Measurements from ENCODE around the gene CHCHD10.

The CHCHD10 gene

GRCh38 chr22:23804781-23805291, 37.1 kb upstream of the CHCHD10 start:
- Histone ChIP-seq H3K79me2 (ENCODE audit: insufficient read depth, low read length) (no peaks in the 10 kb centered on the region), H3K36me3 (ENCODE audit: insufficient read depth, low read length) (peaks cover 85% of the 10 kb centered on the region), H3K27ac (ENCODE audit: low read length) (no peak overlapping the region), H3K4me1 (ENCODE audit: insufficient read depth, low read length) (no peaks in the 10 kb centered on the region), H3K9me3 (ENCODE audit: insufficient read depth, low read length, severe bottlenecking) (no peaks in the 10 kb centered on the region), H3K4me2 (ENCODE audit: insufficient read depth, low read length) (no peak overlapping the region), H4K20me1 (ENCODE audit: insufficient read depth, low read length) (peaks cover 5% of the 10 kb centered on the region), H3K9ac (ENCODE audit: low read depth, low read length) (no peak overlapping the region), H2AFZ (ENCODE audit: low read depth, low read length) (no peak overlapping the region), H3K27me3 (ENCODE audit: insufficient read depth, low read length, poor library complexity) (no peaks in the 10 kb centered on the region), H3K4me3 (ENCODE audit: low read depth in 1 of 2, low read length in 2 of 2) (no peak overlapping the region)
- ATAC-seq (ENCODE audit: insufficient read depth, low read depth) (no peak), DNase-seq (no peak)
- TF ChIP-seq CTCF (IDR thresholded peaks at IDR 0.05; ENCODE audit: borderline replicate concordance, extremely low read depth, low read length, poor library complexity, severe bottlenecking) (no peak), EZH2 (IDR thresholded peaks at IDR 0.05; ENCODE audit: borderline replicate concordance, low read depth, low read length, severe bottlenecking) (no peak)

GRCh38 chr22:23803001-23803819, 35.4 kb upstream of the CHCHD10 start:
- ATAC-seq (ENCODE audit: insufficient read depth, low read depth) (no peak), DNase-seq (no peak)
- Histone ChIP-seq H3K27me3 (ENCODE audit: insufficient read depth, low read length, poor library complexity) (no peaks in the 10 kb centered on the region), H3K4me2 (ENCODE audit: insufficient read depth, low read length) (no peak overlapping the region), H3K4me3 (ENCODE audit: low read depth in 1 of 2, low read length in 2 of 2) (no peak overlapping the region), H3K79me2 (ENCODE audit: insufficient read depth, low read length) (no peaks in the 10 kb centered on the region), H3K4me1 (ENCODE audit: insufficient read depth, low read length) (no peaks in the 10 kb centered on the region), H3K9ac (ENCODE audit: low read depth, low read length) (no peak overlapping the region), H4K20me1 (ENCODE audit: insufficient read depth, low read length) (peaks cover 5% of the 10 kb centered on the region), H3K36me3 (ENCODE audit: insufficient read depth, low read length) (peaks cover 87% of the 10 kb centered on the region), H3K27ac (ENCODE audit: low read length) (no peak overlapping the region), H3K9me3 (ENCODE audit: insufficient read depth, low read length, severe bottlenecking) (no peaks in the 10 kb centered on the region), H2AFZ (ENCODE audit: low read depth, low read length) (no peak overlapping the region)
- TF ChIP-seq CTCF (IDR thresholded peaks at IDR 0.05; ENCODE audit: borderline replicate concordance, extremely low read depth, low read length, poor library complexity, severe bottlenecking), result no peak
- TF ChIP-seq EZH2 (IDR thresholded peaks at IDR 0.05; ENCODE audit: borderline replicate concordance, low read depth, low read length, severe bottlenecking), result no peak

GRCh38 chr22:23801886-23802377, 34.2 kb upstream of the CHCHD10 start:
- H3K36me3 ChIP-seq (ENCODE audit: insufficient read depth, low read length), result peaks cover 87% of the 10 kb centered on the region
- H3K9ac ChIP-seq (ENCODE audit: low read depth, low read length), result no peak overlapping the region
- H3K9me3 ChIP-seq (ENCODE audit: insufficient read depth, low read length, severe bottlenecking), result no peaks in the 10 kb centered on the region
- H3K4me1 ChIP-seq (ENCODE audit: insufficient read depth, low read length), result no peaks in the 10 kb centered on the region
- no peaks in the 10 kb centered on the region for H3K27me3 ChIP-seq (ENCODE audit: insufficient read depth, low read length, poor library complexity)
- ATAC-seq (ENCODE audit: insufficient read depth, low read depth) (no peak), DNase-seq (no peak)
- no peaks in the 10 kb centered on the region for H3K79me2 ChIP-seq (ENCODE audit: insufficient read depth, low read length)
- H2AFZ ChIP-seq (ENCODE audit: low read depth, low read length), result no peak overlapping the region
- no peak overlapping the region for H3K4me2 ChIP-seq (ENCODE audit: insufficient read depth, low read length)
- no peak overlapping the region for H3K27ac ChIP-seq (ENCODE audit: low read length)
- no peak overlapping the region for H3K4me3 ChIP-seq (ENCODE audit: low read depth in 1 of 2, low read length in 2 of 2)
- TF ChIP-seq CTCF (IDR thresholded peaks at IDR 0.05; ENCODE audit: borderline replicate concordance, extremely low read depth, low read length, poor library complexity, severe bottlenecking), result no peak
- TF ChIP-seq EZH2 (IDR thresholded peaks at IDR 0.05; ENCODE audit: borderline replicate concordance, low read depth, low read length, severe bottlenecking), result no peak
- peaks cover 5% of the 10 kb centered on the region for H4K20me1 ChIP-seq (ENCODE audit: insufficient read depth, low read length)
